Measurements from ENCODE around the gene MAN1A1.

- no peak for TF ChIP-seq CTCF (IDR thresholded peaks at IDR 0.05)
- no peak for TF ChIP-seq POLR2A (IDR thresholded peaks at IDR 0.05)
- TF ChIP-seq POLR2AphosphoS5 (IDR thresholded peaks at IDR 0.05): peak; percentile 17 to 58 (median 28)
Observed at GRCh38 chr6:119192200-119192599, 157.4 kb downstream of the MAN1A1 start.

Data from sigmoid colon (tissue), 4 donors.